Astrocyte (in vitro differentiated cells and primary cell): ENCODE results near the gene CROCC2.

Experiments used
- EZH2 ChIP-seq: IDR thresholded peaks from 2 replicates; pipeline ENCODE4 v1.6.1; 2012; ENCODE audit warnings: mild to moderate bottlenecking, low read length, inconsistent platforms; ENCODE audit not compliant: insufficient read depth
- TF ChIP-seq, protein P1 (sequence below): IDR thresholded peaks from 2 replicates; pipeline ENCODE4 v1.5.1; 2011; ENCODE audit warnings: low read depth, mild to moderate bottlenecking, inconsistent platforms, low read length, moderate library complexity; ENCODE audit not compliant: insufficient read depth

DNA sequence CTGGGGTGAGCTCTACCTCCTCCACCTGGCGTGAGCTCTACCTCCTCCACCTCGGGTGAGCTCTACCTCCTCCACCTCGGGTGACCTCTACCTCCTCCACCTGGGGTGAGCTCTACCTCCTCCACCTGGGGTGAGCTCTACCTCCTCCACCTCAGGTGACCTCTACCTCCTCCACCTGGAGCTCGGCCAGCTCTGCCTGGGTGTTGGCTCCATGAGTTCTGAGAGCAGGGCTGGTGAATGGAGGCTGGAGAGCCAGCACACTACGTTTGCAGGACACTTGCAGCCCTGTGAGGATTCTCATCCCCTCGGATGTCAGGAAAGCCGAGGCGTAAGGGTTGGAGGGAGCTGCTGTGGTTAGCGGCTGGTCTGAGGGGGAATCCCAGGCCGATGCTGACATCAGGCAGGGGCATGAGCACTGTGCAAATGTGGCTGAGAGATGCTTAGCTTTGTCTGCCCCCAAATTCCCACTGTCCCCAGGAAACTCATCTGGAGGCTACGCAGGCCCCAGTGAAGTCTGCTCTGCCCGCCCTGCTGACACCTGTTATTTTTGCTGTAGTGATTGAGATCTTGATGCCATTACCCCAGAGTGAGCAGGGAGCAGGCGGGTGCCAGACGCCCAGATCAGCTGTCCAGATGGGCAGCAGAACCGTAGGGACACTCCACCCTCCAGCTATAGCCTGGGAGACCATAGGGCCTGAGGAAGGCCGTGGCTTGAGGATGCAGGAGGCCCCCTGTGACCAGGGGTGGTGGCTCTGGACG, 3.3 kb downstream of the CROCC2 start:
- no peak for TF ChIP-seq EZH2
- TF ChIP-seq, protein P1, sequence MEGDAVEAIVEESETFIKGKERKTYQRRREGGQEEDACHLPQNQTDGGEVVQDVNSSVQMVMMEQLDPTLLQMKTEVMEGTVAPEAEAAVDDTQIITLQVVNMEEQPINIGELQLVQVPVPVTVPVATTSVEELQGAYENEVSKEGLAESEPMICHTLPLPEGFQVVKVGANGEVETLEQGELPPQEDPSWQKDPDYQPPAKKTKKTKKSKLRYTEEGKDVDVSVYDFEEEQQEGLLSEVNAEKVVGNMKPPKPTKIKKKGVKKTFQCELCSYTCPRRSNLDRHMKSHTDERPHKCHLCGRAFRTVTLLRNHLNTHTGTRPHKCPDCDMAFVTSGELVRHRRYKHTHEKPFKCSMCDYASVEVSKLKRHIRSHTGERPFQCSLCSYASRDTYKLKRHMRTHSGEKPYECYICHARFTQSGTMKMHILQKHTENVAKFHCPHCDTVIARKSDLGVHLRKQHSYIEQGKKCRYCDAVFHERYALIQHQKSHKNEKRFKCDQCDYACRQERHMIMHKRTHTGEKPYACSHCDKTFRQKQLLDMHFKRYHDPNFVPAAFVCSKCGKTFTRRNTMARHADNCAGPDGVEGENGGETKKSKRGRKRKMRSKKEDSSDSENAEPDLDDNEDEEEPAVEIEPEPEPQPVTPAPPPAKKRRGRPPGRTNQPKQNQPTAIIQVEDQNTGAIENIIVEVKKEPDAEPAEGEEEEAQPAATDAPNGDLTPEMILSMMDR: no peak
